ENCODE measurements around the gene GPS1. TPM values are rescaled to one million over a fixed set of nuclear protein-coding genes. Genes with fewer than 3 reads are reported as not detected.
A peak's percentile ranks its signal among the peaks of the same experiment; 100 is the strongest.
"Not testable (repeated sequence)": the region's sequence is repeated elsewhere in the genome, so short reads cannot be mapped to it uniquely, and the experiment has no call there.

The GPS1 gene
- total RNA-seq, 1 experiment from 2014 or later = 160 TPM

DNA sequence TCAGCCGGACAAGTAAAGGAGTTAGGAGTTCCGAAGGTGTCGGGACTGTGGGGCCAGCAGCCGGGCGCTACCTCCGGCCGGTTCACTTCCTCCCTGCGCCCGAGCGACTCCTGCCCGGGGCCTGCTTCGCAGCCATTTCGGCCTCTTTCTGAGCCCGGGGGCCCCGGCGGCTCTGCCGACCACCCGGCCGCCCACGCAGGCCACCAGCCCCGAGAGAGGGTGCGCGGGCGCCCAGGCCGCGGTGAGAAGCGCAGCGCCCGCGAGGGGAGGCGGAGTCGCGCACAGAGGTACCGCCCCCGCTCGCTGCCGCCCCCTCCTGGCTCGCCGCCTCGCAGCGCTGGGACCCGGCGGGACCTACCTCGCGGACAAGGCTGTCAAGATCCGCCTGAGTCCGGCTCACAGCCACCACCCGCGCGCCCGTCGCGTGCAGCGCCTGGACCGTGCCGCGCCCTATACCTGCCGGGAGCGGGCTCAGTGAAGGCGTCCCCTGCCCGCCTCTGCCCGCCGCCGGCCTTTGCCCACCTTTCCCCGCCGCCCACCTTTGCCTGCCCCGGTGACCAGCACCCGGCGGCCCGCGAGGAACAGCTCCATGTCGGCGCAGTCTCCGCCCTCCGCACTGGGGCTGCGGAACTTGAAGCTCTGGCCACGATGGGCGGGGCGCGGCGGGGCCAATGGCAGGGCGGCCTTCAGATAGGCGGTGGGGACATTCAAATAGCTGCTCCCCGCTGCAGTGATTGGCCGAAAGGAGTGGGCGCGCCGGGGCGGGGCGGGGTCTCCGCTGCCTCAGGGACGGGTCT lies 14.4 kb upstream of the GPS1 start, which contains the start of gene DCXR:
Gene DCXR (minus strand): TSS at position 606 of the 797 bp plus-strand sequence. CDS start 15 bp downstream, at position 591.
- peak; percentile 94 for DNase-seq (ENCODE audit: low read depth)
- in situ Hi-C loops (cut with HindIII; ENCODE audit: low pct_unique_long_range_greater_than_20kb, low sequenced_read_pairs) = no loop called here

DNA sequence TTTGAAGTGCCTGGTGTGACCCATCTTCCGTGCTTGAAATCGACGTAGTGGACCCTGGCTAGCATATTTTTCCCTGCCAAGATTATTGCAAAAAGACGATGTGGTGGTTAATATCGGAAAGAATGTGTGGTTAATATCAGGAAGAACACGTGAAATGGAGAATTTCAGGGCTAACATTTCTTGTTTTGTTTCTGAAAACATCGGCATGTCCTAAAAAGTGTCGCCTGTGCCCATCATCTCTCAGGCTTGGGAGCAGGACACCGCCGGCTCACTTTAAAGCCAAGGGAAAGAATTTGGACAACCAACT lies 13.9 kb upstream of the GPS1 start:
- in situ Hi-C loops (cut with HindIII; ENCODE audit: low pct_unique_long_range_greater_than_20kb, low sequenced_read_pairs) = no loop called here
- DNase-seq (ENCODE audit: low read depth) = no peak

DNA sequence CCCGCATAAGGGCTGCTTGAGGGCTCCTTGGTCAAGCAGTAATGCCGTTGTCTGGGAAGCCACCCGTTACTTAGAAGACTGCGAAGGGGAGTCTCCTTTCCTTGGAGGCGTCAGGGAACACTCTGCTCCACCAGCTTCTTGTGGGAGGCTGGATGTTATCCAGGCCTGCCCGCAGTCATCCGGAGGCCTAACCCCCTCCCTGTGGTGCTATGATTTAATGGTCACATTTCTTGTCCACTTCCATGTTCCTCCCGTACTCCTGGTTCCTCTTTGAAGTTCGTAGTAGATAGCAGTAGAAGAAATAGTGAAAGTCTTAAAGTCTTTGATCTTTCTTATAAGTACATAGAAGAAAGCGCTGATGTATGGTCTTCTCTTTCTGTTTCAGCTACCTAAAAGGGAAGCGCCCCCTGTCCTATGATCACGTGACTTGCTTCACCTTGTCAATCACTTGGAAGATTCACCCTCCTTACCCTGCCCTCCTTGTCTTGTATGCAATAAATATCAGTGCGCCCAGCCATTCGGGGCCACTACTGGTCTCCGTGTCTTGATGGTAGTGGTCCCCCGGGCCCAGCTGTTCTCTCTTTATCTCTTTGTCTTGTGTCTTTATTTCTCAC lies 12.8 kb upstream of the GPS1 start:
- DNase-seq (ENCODE audit: low read depth); in situ Hi-C loops (cut with HindIII; ENCODE audit: low pct_unique_long_range_greater_than_20kb, low sequenced_read_pairs): not testable (repeated sequence)

DNA sequence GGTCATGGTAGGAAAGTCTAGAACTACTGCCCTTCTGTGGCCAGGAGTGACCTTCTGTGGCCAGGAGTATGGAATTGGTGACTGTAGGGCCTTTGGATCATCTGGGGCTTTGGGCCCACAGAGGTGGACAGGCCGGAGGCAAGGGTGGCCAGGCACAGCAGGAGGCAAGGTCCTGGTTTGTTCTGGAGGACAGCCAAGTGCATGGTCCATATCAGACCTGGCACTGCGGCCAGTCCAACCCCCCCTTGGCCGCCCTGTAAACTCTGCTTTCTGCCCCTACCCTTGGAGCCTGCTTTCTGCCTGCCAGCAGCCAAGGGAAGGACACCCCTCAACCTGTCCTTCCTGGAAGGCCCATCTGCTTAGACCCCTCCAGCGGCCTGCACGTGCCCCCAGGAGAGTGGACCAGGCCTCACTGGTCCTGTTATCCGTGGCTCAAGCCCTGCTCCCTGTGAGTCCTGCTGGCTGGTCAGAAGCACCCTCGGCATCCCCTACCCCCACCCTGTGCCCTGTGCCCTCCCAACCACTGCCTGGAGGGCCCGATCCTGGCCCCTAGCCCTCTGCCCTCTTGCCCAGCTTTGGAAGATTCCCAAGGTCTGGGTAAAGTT lies 11.9 kb upstream of the GPS1 start:
- in situ Hi-C loops (cut with HindIII; ENCODE audit: low pct_unique_long_range_greater_than_20kb, low sequenced_read_pairs) = no loop called here
- no peak for DNase-seq (ENCODE audit: low read depth)

DNA sequence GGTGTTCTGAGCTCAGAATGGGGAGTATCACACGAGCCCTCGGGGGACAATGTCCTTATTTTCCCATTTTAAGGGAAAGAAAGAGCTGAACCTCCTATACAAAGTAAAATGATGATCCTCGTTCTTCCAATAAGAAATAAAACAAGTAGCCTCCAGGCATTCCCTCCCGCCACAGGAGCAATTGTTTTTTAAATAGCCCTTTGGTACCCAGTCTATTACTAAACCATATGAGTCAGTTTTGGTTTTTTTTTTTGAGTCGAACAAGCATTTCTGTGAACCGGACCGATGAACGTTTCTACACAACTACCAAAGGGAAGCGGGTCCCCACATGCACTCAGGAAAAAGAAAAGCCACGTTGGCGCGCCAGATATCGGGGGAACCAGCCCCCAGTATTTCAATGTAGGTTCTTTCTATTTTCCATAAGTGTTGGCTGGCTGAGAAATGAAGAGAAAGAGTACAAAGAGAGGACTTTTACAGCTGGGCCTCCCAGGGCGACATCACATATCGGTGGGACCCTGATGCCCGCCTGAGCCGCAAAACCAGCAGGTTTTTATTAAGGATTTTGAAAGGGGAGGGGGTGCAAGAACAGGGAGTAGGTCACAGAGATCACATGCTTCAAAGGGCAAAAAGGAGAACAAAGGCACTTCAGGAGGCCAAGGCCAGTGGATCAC lies 10.4 kb upstream of the GPS1 start:
- in situ Hi-C loops (cut with HindIII; ENCODE audit: low pct_unique_long_range_greater_than_20kb, low sequenced_read_pairs) = no loop called here
- DNase-seq (ENCODE audit: low read depth) = no peak

DNA sequence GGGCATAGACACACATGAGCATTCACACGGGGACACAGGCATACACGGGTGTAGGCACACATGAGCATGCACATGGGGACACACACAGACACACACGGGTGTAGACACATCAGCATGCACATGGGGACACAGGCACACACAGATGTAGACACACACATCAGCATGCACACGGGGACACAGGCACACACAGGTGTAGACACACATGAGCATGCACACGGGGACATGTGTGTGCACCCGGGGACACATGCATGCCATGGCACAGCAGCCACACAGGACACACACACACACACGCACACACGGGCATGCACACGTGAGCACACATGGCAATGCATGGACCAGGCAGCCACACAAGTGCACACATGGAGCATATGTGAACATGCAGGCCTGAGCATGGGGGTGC lies 9.0 kb upstream of the GPS1 start:
- in situ Hi-C loops (cut with HindIII; ENCODE audit: low pct_unique_long_range_greater_than_20kb, low sequenced_read_pairs) = no loop called here
- no peak for DNase-seq (ENCODE audit: low read depth)

DNA sequence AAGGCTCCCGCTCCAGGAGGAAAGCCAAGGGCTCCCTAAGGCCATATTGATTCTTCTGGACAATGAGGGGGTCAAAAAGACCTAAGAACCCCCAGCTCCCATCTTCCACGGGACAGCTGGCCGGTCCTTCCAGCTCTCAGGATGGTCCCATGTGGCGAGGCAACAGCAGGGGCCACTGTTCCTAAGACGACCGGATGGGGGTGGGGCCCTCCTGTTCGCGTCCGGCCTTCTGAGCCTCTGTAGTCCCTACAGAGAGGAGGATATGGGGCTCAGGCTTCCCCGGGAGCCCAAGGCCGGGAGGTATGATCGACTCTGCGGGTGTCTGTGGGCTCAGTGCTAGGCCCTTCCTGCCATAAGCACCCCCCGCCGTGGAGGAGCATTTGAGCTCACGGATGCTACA lies 8.2 kb upstream of the GPS1 start:
- DNase-seq (ENCODE audit: low read depth) = no peak
- in situ Hi-C loops (cut with HindIII; ENCODE audit: low pct_unique_long_range_greater_than_20kb, low sequenced_read_pairs) = no loop called here

DNA sequence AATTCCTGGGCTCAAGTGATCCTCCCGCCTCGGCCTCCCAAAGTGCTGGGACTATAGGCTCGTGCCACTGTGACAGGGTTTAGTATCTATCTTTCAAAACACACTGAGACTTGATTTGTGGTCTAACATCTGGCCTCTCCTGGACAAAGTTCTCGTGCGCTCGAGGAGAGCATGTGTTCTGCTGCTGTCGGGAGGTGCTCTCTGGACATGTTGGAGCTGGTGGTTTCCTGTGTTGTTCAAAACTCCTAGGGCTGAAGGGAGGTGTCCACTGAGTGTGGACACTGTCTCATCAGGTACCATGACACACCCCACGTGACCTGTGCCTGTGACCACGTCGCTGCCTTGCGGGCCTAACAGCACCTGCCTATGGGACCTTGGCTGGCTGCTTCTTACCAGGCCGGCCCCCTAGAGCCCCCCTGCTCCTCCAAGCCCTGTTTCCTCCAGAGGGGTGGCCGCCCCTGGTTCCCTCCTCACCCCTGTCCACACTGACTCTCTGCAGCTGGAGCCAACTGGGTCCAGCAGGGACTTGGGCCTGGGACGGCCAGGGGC lies 5.7 kb upstream of the GPS1 start:
- no peak for DNase-seq (ENCODE audit: low read depth)
- in situ Hi-C loops (cut with HindIII; ENCODE audit: low pct_unique_long_range_greater_than_20kb, low sequenced_read_pairs) = no loop called here

DNA sequence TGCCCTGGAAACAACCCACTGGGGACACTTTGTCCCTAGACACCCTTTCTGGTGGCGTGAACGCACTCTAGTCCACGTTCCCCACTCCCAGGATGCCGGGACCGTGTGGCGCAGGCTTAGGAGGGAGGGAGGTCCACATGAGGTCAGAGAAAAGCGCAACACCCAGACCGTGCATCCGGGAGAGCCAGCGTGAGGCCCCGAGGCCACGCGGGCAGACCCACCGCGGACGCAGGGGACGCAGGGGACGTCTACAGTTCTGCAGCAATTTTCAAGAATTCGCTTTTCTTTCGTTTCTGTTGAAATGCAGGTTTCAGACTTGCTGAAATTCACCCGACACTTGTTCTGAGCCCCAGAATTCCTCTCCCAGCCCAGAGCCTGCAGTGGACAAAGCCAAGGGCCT lies 4.8 kb upstream of the GPS1 start:
- in situ Hi-C loops (cut with HindIII; ENCODE audit: low pct_unique_long_range_greater_than_20kb, low sequenced_read_pairs) = no loop called here
- no peak for DNase-seq (ENCODE audit: low read depth)

DNA sequence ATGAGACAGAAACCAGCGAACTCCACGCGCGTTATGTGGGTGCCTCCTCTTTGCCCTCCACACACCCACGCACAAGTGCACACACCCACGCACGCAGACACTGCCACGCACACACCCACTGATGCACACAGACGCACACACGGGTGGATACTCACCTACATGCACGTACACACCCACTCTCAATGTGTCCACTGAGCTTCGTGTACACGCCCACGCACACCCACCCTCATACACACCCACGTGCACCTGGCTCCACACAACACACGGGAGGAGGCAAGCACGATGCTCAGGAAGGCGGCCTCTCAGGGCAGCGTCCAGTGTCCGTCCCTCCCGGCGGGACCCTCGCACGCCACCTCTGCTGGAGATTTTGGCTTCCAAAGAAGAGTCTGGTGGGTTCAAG lies 4.3 kb upstream of the GPS1 start:
- DNase-seq (ENCODE audit: low read depth) = no peak
- in situ Hi-C loops (cut with HindIII; ENCODE audit: low pct_unique_long_range_greater_than_20kb, low sequenced_read_pairs) = no loop called here

DNA sequence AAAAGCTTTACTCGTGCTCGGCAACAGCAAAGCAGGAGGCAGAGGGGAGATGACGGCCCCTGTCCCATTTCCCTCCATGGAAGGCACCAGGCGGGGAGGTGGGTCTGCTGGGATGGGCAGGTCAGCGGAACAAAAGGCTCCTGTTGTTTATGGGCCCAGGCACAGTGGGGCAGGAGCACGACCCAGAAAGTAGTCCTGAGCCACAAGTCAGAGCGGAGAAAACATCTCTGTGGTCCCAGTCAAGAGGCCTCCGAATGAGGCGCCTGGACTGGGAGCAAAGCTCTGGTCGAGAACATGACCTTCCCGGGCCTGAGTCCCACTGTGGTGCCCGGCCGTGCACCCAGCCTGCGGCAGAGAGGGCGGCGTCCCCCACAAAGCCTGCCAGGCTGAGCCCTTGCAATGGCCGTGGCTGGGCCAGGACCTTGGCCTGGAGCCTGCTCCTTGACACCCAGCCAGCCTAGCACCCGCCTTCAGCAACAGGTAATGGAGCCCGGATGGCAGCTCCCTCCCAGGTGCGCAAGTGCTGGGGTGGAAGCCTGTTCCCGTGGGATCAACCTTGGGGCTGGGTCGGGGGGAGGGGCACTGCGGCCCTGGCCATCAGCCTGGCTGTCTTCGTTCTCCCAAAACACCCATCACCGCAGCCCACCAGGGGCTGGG lies 3.7 kb upstream of the GPS1 start:
- in situ Hi-C loops (cut with HindIII; ENCODE audit: low pct_unique_long_range_greater_than_20kb, low sequenced_read_pairs) = no loop called here
- DNase-seq (ENCODE audit: low read depth) = no peak

DNA sequence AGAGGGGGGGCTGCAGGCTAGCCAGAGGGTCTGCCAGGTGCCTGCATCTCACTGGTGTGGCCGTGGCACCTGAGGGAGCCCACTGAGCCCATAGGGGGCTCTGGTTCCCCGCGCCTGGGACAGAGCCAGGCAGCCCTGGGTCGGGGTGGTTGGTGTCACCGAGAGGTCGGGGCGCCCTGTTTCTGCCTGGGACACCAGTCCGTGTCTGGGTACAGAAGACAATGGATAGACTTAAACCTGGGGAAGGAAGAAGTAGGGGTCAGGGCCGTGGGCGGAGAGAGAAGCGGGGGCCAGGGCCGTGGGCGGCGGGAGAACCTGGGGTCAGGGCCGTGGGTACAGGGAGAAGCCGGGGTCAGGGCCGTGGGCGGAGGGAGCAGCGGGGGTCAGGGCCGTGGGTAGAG lies 3.1 kb upstream of the GPS1 start:
- DNase-seq (ENCODE audit: low read depth) = no peak
- in situ Hi-C loops (cut with HindIII; ENCODE audit: low pct_unique_long_range_greater_than_20kb, low sequenced_read_pairs) = no loop called here

DNA sequence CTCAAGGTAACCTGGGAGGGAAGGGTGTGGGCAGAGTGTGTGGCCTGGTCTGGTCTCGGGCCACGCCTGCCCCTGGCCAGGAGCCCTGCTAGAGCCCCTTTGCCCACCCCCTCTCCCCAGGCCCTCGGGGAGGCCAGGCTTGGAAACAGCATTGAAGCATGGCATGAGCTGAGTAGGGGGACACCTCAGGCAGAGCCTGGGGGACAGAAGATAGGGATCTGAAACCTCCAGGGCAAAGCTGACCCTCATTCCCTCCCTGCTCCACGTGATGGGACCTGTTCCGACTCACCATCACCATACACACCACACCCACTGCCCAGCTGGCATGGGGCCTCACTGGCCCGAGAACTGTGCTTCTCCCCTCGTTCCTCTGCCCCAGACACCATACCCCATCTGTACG lies 2.6 kb upstream of the GPS1 start:
- in situ Hi-C loops (cut with HindIII; ENCODE audit: low pct_unique_long_range_greater_than_20kb, low sequenced_read_pairs) = no loop called here
- DNase-seq (ENCODE audit: low read depth) = no peak

DNA sequence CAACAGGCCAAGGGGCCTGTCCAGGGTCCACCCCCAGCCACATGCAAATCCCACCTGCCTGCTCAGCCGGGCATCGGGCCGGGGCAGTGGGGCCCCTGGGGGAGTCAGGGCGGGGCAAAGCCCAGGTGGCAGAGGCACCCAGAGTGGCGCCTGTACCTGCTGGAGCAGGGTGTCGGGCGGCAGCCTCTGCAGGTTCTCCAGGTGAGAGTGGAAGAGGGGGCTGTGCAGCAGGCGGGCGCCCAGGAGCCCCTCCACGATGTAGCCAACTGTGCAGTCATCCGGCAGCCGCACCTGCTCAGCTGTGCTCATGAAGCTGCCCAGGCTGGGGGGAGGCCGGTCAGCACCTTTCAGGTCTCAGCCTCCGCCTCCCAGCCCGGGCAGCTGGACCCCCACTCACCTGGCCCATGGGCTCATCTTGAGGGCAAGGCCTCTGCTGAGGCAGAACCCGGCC lies 2.2 kb upstream of the GPS1 start:
- no peak for DNase-seq (ENCODE audit: low read depth)
- in situ Hi-C loops (cut with HindIII; ENCODE audit: low pct_unique_long_range_greater_than_20kb, low sequenced_read_pairs) = no loop called here

DNA sequence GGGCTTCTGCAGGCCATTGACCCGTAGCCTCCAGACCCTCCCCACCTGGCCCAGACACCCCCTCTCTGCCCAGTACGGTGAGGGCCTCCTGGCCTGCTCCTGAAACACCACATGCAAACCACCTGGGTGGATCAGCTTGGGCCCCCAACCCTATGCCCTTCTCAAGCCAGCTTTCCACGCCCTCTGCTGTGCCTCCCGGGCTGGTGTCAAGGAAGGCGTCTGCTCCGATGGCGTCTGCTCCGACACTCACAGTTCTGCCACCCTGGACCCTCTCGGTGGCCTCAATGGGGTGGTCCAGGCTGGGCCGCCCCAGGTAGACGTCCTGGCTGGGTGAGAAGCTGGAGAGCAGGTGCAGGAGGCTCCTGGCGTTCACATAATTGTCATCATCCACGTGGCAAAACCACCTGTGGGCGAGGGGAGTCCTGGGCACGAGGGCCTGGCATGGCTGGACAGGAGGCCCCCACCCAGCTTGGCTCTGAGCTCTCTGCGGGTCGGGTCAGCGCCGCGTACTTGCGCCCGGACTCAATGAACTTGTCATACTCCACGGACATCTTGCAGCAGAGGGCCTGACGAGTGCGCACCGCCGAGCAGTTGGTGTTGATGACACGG lies 1.4 kb upstream of the GPS1 start:
- no peak for DNase-seq (ENCODE audit: low read depth)
- in situ Hi-C loops (cut with HindIII; ENCODE audit: low pct_unique_long_range_greater_than_20kb, low sequenced_read_pairs) = no loop called here

DNA sequence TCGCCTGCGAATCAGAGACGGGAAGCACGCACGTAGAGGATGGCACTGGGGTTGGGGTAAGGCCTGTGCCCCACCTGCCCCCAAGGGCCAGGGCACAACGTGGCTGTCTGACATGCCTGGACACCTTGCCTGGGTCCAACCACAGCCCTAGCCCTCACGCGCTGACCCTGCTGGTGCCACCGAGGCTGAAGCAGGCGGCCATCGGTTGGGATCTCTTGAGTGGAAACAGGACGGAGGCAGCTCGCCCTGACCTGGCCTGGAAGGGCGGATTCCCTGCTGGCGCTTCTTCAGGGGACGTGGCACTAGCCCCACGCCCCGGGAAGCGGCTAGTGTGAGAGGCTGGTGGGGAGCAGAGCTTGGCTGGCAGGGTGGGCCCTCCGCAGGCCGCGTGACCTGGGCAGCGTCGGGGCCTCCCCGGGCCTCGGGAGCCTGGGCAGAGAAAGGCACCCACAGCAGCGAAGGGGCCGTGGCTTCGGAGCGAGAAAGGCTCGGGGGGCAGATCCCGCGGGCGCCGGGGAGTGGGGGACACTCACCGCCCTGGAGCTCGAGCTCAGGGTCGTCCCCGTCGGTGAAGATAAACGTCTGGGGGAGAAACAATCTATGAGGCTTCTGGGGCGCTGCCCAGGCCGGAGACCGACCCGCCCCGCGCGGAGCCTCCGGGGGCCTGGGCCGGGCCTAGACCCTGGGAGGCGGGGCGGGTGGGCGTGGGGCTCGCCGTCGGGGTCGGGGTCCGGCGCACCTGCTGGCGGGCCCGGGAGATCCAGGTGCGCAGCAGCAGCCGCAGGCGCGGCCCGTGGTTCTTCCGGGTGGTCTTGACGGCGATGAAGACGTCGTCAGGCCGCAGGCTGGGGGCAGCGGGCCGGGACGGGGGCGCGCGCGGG lies 697 bp upstream of the GPS1 start:
- in situ Hi-C loops (cut with HindIII; ENCODE audit: low pct_unique_long_range_greater_than_20kb, low sequenced_read_pairs) = no loop called here
- no peak for DNase-seq (ENCODE audit: low read depth)

DNA sequence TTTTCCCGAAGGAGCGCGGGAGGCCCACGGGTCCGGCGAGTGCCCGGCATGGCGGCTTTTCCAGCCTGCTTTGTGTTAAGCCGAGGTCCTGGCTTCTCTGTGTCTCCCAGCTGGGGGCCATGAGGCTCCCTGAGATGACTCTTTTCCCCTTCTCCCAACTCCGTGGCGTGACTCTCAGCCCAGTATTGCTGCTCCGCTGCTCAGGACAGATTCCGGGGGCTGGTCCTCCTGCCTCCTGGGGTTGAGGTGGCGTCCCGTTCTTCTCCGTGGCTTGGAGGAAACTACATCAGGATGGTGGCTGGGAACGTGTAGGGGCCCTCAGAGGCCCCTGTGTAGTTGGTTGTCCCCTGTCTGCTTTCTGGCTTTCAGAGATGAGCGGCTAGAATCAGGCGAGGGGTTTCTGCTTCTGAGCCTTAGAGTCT lies 951 bp downstream of the GPS1 start:
- in situ Hi-C loops (cut with HindIII; ENCODE audit: low pct_unique_long_range_greater_than_20kb, low sequenced_read_pairs) = no loop called here
- no peak for DNase-seq (ENCODE audit: low read depth)

Data from Caki2 (cell line).